Chondrocyte (in vitro differentiated cells): Measurements from ENCODE around the gene TMEM44. TPM values are rescaled to one million over a fixed set of nuclear protein-coding genes. Genes with fewer than 3 reads are reported as not detected.

Experiments
- DNase-seq: peaks from one replicate; pipeline ENCODE4 v3.0.0; 2021; ENCODE audit warnings: mixed read lengths, low spot score
- H3K27ac Mint-ChIP-seq: one replicate; pipeline ENCODE4 v1.8.0; 2021; ENCODE audit warnings: mild to moderate bottlenecking, moderate library complexity, mixed read lengths; ENCODE audit not compliant: unreplicated experiment
- H3K27me3 Mint-ChIP-seq: 2 replicates; pipeline ENCODE4 v1.8.0; 2021; ENCODE audit warnings: low read depth, mixed read lengths
- H3K36me3 Mint-ChIP-seq: 2 replicates; pipeline ENCODE4 v1.8.0; 2021; ENCODE audit warnings: low read depth, mixed read lengths
- H3K4me1 Mint-ChIP-seq: 2 replicates; pipeline ENCODE4 v1.8.0; 2021; ENCODE audit warnings: low read depth, mild to moderate bottlenecking, mixed read lengths
- H3K4me3 Mint-ChIP-seq: one replicate; pipeline ENCODE4 v1.8.0; 2021; ENCODE audit warnings: mild to moderate bottlenecking, moderate library complexity, mixed read lengths; ENCODE audit not compliant: unreplicated experiment
- H3K9me3 Mint-ChIP-seq: 2 replicates; pipeline ENCODE4 v1.8.0; 2021; ENCODE audit warnings: low read depth, mixed read lengths
- total RNA-seq: library from RNA; stranded (reverse); gene quantifications from 3 replicates; pipeline ENCODE4 v1.2.1, GENCODE V29; 2021
- TF ChIP-seq, protein P1 (sequence below): fragments of 200-600 bp; sonication (generic); IDR thresholded peaks from 2 replicates; pipeline ENCODE4 v1.5.0; 2021; ENCODE audit warnings: antibody characterized with exemption, mild to moderate bottlenecking, moderate library complexity

The TMEM44 gene
- total RNA-seq, 1 donor from 2014 or later, result 25.0 TPM

GRCh38 chr3:194675680-194676079, 42.5 kb upstream of the TMEM44 start:
- H3K4me3 Mint-ChIP-seq, result no peak overlapping the region
- H3K27ac Mint-ChIP-seq, result peak overlapping the region; percentile 38
- H3K27me3 Mint-ChIP-seq, result peaks cover 5% of the 10 kb centered on the region
- DNase-seq, result no peak
- H3K9me3 Mint-ChIP-seq, result no peaks in the 10 kb centered on the region
- TF ChIP-seq, protein P1, sequence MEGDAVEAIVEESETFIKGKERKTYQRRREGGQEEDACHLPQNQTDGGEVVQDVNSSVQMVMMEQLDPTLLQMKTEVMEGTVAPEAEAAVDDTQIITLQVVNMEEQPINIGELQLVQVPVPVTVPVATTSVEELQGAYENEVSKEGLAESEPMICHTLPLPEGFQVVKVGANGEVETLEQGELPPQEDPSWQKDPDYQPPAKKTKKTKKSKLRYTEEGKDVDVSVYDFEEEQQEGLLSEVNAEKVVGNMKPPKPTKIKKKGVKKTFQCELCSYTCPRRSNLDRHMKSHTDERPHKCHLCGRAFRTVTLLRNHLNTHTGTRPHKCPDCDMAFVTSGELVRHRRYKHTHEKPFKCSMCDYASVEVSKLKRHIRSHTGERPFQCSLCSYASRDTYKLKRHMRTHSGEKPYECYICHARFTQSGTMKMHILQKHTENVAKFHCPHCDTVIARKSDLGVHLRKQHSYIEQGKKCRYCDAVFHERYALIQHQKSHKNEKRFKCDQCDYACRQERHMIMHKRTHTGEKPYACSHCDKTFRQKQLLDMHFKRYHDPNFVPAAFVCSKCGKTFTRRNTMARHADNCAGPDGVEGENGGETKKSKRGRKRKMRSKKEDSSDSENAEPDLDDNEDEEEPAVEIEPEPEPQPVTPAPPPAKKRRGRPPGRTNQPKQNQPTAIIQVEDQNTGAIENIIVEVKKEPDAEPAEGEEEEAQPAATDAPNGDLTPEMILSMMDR, result no peak
- peaks cover 9% of the 10 kb centered on the region for H3K4me1 Mint-ChIP-seq
- H3K36me3 Mint-ChIP-seq, result no peaks in the 10 kb centered on the region

GRCh38 chr3:194675081-194675640, 41.9 kb upstream of the TMEM44 start:
- Mint-ChIP-seq H3K9me3 (no peaks in the 10 kb centered on the region), H3K4me3 (no peak overlapping the region)
- DNase-seq, result no peak

DNA sequence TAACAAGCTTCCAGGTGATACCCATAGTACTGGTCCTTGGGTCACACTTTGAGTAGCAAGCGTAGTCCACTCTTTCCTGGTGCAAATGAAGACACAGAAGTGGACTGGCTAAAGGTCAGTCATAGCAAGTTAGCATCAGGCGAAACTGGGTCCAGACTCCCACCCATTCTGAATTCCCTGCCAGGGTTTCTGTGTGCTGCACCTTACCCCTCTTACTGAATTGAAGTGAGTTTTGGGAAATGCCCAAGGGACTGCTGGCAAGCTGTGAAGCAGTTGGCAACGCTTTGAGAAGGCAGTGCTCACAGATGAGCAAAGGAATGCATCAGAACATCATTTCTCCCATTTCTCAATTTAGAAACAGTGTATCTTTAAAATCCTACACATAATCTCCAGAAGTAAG, 40.5 kb upstream of the TMEM44 start:
- Mint-ChIP-seq H3K36me3 (peaks cover 2% of the 10 kb centered on the region), H3K27ac (no peak overlapping the region), H3K9me3 (no peaks in the 10 kb centered on the region), H3K27me3 (peaks cover 5% of the 10 kb centered on the region), H3K4me1 (peaks cover 14% of the 10 kb centered on the region), H3K4me3 (no peak overlapping the region)
- TF ChIP-seq, protein P1, result no peak
- no peak for DNase-seq

More at GRCh38 chr3:194675081-194675640, 41.9 kb upstream of the TMEM44 start:
- Mint-ChIP-seq H3K36me3 (no peaks in the 10 kb centered on the region), H3K4me1 (peaks cover 14% of the 10 kb centered on the region), H3K27me3 (peaks cover 5% of the 10 kb centered on the region), H3K27ac (peak overlapping the region; percentile 38)
- TF ChIP-seq, protein P1, result no peak

GRCh38 chr3:194672876-194673275, 39.7 kb upstream of the TMEM44 start:
- Mint-ChIP-seq H3K9me3 (no peaks in the 10 kb centered on the region), H3K27ac (peak overlapping the region; percentile 98), H3K27me3 (peaks cover 5% of the 10 kb centered on the region), H3K36me3 (peaks cover 2% of the 10 kb centered on the region), H3K4me1 (peaks cover 14% of the 10 kb centered on the region), H3K4me3 (peak overlapping the region; percentile 98)
- TF ChIP-seq, protein P1, result no peak
- no peak for DNase-seq

GRCh38 chr3:194671900-194672808, 38.9 kb upstream of the TMEM44 start, which contains the start of gene LSG1:
Gene LSG1, minus strand, starts transcription at chr3:194672191. Its CDS starts 29 bp downstream, at chr3:194672162.
- DNase-seq, result no peak
- peaks cover 4% of the 10 kb centered on the region for H3K36me3 Mint-ChIP-seq
- peaks cover 5% of the 10 kb centered on the region for H3K27me3 Mint-ChIP-seq
- peak within 1 kb of the TSS; percentile 98 for H3K27ac Mint-ChIP-seq
- H3K4me1 Mint-ChIP-seq, result peaks cover 14% of the 10 kb centered on the region
- no peaks in the 10 kb centered on the region for H3K9me3 Mint-ChIP-seq
- TF ChIP-seq, protein P1, result no peak
- H3K4me3 Mint-ChIP-seq, result peak within 1 kb of the TSS; percentile 98
